Activated CD8-positive, alpha-beta memory T cell treated with anti-CD3 and anti-CD28 coated beads, Interleukin-2, amount 50 U/mL, for 48 hours (primary cell): ENCODE data around the gene VWA2.

ENCODE experiments used
- DNase-seq: peaks from one replicate; pipeline ENCODE4 v3.0.0-alpha.2; 2020

The VWA2 gene

DNA sequence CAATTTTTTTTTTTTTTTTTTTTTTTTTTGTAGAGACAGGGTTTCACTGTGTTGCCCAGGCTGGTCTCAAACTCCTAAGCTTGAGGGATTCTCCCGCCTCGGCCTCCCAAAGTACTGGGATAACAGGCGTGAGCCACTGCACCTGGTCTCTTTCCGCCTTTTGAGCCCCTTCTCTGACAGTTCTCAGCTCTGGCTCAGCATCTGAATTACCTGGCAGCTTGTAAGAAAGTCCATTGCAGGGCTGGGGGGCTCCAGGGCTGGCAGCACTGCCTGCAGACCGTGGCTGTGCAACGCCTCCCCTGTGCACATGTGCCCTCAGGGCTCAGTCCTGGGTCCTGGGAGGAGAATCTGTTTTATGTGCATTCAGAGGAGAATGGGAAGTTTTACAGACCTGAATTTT lies 37.6 kb downstream of the VWA2 start:
- no peak for DNase-seq

DNA sequence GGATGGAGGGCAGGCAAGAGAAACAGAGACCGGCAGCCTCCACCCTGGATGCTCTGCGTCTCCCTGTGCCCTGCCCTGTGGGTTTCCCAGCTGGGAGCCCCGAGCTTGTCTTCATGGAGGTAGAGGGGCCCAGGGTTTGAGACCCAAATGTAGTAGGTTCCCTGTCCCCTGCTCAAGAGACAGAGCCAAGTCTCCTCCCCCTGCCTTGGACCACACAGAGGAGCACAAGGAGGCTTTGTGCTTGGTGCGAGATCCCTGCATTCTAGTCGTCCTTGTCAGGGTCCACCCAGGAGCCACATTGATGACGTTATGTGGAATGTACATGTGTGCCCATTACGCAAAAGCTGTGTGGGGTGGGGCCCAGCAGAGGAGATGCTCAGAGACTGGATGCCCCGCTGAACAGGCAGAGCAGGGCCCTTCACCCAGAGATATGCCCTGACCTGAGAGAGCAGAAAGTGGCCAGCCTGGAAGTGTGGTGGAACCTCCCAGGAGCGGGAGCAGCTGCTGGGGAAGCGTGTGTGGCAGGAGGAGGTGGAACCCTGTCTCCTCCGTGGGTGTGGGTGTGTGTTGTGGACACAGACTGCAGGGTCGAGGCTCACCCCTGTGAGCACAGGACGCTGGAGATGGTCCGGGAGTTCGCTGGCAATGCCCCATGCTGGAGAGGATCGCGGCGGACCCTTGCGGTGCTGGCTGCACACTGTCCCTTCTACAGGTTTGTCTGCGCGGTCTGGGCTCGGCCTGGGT lies 39.3 kb downstream of the VWA2 start:
- DNase-seq, result no peak

DNA sequence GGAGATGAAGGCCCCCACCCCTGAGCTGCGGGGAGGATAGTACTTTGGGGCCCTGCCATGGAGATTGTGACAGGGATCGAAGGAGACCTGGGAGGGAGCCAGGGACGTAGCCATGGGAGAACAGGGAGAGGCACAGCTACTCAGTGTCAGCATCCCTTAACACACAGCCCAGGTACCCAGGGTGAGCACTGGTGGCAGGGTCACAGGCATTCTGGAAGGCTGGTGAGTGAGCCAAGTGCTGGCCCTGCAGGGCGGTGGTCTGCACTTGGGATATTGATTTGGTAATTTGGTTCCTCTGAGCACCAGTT lies 39.8 kb downstream of the VWA2 start:
- DNase-seq, result no peak

GRCh38 chr10:114279289-114279688 lies 40.2 kb downstream of the VWA2 start:
- DNase-seq, result no peak

DNA sequence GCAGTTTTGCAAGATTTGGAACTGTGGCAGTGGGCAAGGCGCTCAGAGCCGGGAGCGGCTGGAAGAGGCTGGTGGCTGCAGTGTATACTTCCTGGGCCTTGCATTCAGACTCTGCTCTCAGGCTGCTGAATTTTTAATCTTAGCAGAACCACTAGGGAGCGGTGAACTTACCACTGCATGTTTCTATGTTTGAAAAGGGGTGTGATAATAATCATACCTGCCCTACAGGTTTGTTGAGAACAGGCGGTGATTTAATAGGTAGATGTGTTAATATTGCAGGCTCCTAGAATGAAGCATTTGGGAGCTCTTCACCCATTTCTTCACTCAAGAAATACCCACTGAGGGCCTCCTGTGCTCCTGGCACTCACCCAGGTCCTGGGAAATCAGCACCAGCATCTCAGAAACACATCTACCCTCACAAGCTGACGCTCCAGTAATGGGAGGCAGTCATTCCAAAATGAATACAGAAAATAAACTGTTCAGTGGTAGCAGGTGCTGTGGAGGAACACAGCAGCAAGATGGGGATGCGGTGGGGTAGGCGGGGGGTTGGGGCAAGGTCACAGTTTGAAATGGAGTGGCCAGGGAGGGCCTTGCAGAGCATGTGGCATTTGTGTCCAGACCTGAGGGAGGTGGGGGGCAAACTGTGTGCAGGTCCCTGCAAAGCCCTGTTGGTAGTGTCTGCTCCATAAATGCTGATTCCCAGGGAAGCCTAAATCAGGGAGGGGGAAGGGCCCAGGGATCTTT lies 41.0 kb downstream of the VWA2 start:
- DNase-seq, result no peak

DNA sequence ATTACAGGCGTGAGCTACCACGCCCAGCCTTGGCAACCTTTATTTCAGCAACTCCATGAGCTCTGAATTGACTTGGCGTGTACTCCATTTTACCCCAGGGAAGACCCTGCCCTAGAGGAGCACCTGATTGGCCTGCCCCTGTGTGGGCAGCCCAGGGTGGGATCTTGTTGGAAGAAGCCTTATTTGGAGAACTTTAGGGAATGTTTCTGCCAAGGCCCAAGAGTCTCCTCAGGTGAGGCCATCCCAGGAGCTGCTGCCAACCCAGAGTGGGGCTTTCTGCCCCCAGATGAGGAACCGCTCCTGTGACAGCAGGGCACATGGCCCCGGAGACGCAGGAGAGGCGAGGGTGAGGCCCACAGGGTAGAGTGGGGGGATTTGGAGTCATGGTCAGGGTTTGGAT lies 42.0 kb downstream of the VWA2 start:
- no peak for DNase-seq

GRCh38 chr10:114281461-114281860 lies 42.4 kb downstream of the VWA2 start:
- no peak for DNase-seq

DNA sequence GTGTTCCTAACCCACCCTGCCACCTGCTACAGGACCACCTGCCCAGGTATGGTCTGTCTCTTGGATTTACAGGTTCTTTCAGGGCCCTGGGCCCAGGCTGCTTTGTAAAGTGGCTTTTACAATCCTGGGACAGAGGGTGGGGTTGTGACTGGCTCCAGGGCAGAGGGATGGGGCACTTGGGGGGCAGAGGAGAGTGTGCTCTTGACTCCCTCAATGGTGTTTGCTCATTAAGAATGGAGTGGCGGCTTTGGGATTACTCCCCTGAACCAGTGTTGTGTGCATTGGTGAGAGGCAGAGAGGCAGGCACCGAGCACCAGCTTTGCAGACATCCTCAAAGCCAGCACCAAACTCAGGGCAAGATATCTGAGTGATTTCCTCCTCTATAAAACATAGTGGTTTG lies 43.5 kb downstream of the VWA2 start:
- no peak for DNase-seq

- DNase-seq, result no peak
These were observed 44.0 kb downstream of the VWA2 start for GRCh38 chr10:114283091-114283490.

GRCh38 chr10:114283535-114284234 lies 44.6 kb downstream of the VWA2 start:
- DNase-seq, result no peak

DNA sequence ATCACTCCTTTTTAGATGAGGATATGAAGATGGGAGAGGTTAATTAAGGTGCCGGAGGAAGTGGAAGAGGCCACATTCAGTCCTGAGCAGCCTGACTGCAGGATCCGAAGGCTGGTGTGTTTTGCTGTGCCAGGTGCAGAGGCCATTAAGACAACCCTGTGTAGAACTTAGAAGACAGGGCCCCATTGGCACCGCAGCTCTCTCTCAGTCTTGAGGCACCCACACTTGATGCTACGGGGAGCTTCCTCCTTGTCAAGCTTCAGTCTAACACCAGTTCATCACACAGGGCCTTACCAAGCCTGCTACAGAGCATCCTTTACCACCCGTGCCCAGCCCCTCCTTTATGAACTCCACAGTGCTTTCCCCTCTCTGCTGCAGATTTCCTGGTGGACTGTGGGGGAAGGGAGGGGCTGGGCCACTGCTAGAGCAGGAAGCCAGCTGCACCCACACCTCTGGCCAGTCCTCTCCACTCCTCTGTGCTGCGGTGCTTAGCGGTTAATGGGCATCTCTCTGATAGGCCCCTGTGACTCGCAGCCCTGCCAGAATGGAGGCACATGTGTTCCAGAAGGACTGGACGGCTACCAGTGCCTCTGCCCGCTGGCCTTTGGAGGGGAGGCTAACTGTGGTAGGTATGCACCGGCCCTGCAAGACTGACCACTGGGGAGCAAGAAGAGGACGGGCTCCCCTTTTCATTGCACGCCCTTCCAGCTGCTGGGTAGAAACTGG lies 45.5 kb downstream of the VWA2 start:
- no peak for DNase-seq

- no peak for DNase-seq
These were observed 46.9 kb downstream of the VWA2 start for GRCh38 chr10:114285961-114286441.

- DNase-seq, result no peak
These were observed 47.9 kb downstream of the VWA2 start for GRCh38 chr10:114286921-114287320.

GRCh38 chr10:114288424-114289095 lies 49.5 kb downstream of the VWA2 start:
- DNase-seq, result no peak

DNA sequence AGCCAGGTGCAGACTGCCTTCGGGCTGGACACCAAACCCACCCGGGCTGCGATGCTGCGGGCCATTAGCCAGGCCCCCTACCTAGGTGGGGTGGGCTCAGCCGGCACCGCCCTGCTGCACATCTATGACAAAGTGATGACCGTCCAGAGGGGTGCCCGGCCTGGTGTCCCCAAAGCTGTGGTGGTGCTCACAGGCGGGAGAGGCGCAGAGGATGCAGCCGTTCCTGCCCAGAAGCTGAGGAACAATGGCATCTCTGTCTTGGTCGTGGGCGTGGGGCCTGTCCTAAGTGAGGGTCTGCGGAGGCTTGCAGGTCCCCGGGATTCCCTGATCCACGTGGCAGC lies 50.0 kb downstream of the VWA2 start:
- DNase-seq, result no peak

DNA sequence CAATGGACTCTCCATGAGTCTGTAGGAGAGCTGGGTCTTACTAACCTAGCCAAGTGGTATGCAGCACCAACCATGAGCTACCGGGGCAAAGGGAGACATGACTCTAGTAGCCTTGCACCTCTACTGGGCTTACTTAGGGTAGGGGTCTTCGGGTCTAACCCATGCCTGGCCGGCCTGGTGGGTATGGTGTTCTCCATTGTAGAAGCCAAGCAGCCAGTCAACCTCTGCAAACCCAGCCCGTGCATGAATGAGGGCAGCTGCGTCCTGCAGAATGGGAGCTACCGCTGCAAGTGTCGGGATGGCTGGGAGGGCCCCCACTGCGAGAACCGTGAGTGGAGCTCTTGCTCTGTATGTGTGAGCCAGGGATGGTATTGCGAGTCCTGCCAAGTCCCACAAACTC lies 51.0 kb downstream of the VWA2 start:
- DNase-seq, result no peak

DNA sequence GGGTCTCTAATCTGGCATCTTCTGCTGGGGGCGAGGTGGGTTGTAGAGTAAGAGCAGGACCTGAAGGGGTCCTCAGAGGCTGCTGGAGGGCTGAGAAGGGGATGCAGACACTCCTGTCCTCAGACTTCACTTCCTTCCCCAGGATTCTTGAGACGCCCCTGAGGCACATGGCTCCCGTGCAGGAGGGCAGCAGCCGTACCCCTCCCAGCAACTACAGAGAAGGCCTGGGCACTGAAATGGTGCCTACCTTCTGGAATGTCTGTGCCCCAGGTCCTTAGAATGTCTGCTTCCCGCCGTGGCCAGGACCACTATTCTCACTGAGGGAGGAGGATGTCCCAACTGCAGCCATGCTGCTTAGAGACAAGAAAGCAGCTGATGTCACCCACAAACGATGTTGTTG lies 52.0 kb downstream of the VWA2 start:
- DNase-seq, result no peak

DNA sequence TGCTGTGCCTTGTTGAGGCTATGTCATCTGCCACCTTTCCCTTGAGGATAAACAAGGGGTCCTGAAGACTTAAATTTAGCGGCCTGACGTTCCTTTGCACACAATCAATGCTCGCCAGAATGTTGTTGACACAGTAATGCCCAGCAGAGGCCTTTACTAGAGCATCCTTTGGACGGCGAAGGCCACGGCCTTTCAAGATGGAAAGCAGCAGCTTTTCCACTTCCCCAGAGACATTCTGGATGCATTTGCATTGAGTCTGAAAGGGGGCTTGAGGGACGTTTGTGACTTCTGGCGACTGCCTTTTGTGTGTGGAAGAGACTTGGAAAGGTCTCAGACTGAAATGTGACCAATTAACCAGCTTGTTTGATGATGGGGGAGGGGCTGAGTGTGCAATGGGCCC lies 52.5 kb downstream of the VWA2 start:
- DNase-seq, result no peak

DNA sequence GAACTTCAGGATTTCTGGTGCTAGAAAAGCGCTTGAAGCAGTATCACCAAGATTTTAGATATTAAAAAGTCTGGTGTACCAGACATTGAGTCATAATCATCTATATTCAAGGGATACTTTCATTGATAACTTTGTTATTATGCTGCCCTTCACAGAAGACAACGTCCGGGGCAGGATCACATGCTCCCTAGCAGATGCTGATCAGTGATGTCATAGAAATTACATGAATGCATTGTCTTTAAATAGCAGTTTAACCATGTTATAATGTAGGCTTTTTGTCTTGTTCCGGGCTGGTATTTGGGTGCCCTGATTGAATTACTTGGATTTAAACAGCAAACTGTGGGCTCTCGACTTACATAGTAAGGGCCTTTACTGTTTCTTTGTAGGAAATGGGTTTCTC lies 54.0 kb downstream of the VWA2 start:
- DNase-seq, result no peak

GRCh38 chr10:114294549-114294948 lies 55.5 kb downstream of the VWA2 start:
- DNase-seq, result no peak

DNA sequence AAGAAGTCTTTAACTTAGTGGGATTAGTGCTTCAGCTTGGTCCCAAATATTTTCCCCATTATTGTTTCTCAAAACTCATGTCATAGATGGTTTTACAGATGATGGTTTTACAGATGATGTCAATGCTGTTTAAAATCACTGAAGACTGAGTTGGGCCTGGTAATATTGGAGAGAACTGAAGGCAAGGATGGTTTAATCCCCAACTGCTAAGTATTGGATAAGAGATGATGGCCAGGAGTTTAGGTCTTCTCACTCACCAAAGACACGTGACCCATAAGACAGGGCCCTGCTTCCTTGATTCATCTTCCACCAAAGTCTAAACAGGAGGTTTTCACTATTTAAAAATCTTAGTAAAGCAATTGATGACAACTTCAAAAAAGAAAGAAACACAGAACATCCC lies 56.3 kb downstream of the VWA2 start:
- no peak for DNase-seq

- no peak for DNase-seq
These were observed 58.2 kb downstream of the VWA2 start for GRCh38 chr10:114297136-114297705.
